RCC 7860 (cell line): ENCODE results near the gene C9.
"Not testable (repeated sequence)": the region's sequence is repeated elsewhere in the genome, so short reads cannot be mapped to it uniquely, and the experiment has no call there.

Source experiments
- DNase-seq: peaks from one replicate; pipeline ENCODE4 v3.0.0-alpha.2; 2015; ENCODE audit warnings: low spot score
- FAIRE-seq: peaks from 2 replicates; lab custom pipeline; 2012; peaks lifted over from hg19 to GRCh38; lab: Jason Lieb, UNC

Gene C9

DNA sequence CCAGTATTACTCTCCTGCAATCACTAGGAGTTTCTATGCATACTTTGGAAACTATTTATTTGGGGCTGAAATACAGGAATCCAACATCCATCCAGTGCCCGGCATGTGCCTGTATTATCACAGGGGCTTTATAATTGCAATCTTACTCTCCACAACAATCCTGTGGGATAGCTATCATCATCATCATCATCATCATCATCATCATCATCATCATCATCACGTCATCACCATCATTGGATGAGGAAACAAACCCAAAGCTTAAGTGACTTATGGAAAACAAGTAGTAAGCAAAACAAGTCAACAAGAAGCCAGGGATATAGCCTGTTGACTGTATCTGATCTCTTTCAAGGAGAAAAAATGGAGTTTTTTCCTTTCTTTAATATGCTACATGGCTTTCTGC, 97.1 kb downstream of the C9 start:
- DNase-seq (no peak), FAIRE-seq (no peak)

- DNase-seq = peak; percentile 58
- peak; percentile 44 for FAIRE-seq
These were observed 97.9 kb downstream of the C9 start for GRCh38 chr5:39266442-39266841.

- no peak for DNase-seq
- FAIRE-seq = no peak
These were observed 99.8 kb downstream of the C9 start for GRCh38 chr5:39264528-39264927.

DNA sequence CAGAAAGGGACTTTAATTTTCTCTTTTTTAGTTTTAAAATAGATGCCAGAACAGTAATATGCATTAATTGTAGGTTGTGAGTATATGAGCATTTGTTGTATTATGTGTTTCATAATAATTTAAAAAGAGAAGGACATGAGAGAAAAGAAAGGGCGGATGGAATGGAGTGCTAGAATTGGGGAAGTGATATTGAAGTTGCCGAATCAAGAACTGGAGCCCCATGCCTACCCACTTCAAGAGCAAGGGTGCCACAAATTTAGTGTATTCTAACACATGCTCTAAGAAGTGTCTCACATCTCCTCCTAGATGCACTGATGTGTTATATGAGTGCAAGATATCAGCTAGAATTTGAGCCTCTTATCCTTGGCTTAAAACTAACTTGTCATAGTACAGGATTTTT, 101.3 kb downstream of the C9 start:
- FAIRE-seq = no peak
- DNase-seq = no peak

GRCh38 chr5:39260095-39260494, 104.2 kb downstream of the C9 start:
- no peak for FAIRE-seq
- no peak for DNase-seq

- DNase-seq = no peak
- no peak for FAIRE-seq
These were observed 106.7 kb downstream of the C9 start for GRCh38 chr5:39257554-39257953.

- DNase-seq = peak; percentile 81
- peak; percentile 85 for FAIRE-seq
These were observed 107.6 kb downstream of the C9 start for GRCh38 chr5:39256477-39257235.

DNA sequence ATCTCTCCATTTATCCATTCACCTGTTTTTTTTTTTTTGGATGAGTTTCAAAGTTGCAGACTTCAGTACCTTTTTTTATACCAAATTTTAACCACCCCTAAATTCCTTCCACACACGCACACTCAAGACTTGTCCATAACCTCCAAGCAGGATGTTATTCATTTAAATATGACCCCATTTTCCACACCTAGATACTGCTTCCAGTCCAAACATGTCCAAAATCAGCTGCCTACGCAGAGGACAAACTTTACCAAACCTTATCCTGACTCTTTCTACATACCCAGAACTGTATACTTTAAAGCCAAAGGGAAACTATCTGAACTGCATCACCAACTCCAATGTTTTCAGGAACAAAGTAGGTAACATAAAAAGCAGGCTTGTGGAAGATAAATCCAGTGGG, 108.9 kb downstream of the C9 start:
- FAIRE-seq (no peak), DNase-seq (no peak)

DNA sequence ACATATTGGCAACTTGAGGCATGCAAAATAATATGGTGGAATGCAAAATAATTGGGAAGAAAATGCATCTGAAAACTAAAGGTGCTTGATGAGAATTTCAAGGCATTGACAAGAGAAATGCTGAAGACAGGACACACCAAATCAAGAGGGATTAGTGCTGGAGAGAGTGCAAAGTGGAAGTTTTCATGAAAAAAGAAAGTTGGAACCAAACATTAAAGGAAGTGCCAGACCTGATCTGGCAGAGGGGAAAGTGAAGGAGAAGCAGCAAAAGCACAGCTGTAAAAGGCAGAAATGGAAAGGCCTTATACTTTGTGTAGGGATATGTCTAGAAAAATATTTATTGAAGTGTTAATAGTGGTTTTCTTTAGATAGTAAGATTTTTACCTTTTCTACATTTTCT, 109.6 kb downstream of the C9 start:
- FAIRE-seq (no peak), DNase-seq (no peak)

DNA sequence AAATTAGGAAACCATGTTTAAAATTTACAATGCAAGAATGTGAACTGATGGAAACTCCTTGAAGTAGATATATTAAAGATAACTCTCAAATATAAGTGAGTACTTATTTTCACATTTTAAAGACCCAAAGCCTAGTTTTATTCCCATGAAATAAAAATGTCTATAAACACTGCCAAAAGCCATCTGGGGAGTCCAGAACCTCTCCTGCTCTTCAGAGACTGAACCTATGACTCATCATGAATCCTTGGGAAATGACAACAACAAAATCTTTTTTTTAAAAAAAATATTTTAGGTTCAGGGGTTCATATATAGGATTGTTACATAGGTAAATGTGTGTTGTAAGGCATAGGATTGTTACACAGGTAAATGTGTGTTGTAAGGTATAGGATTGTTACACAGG, 111.1 kb downstream of the C9 start:
- DNase-seq (no peak), FAIRE-seq (peak; percentile 69)

DNA sequence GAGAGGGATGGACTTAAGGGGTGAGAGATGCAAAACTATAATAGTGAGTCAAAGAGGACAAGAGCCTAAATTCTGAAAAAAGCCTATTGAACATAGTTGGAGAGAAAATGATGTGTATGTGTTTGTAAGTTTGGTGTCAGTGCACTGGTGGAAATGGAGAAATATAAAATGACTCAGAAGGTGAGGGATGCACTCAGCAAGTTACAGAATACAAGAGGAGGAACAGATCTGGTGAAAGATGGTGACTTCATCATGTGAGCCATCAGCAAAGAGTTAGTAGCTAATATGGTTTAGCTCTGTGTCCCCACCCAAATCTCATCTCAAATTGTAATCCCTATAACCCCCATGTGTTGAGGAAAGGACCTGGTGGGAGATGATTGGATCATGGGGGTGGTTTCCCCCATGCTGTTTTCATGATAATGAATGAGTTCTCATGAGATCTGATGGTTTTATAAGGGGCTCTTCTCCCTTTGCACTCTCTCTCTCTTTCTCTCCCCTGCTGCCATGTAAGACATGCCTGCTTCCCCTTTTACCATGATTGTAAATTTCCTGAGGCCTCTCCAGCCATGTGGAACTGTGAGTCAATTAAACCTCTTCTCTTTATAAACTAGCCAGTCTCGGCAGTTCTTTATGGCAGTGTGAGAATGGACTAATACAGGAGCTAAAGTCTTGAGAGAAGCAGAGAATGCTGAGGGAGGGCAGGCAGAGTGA, 114.6 kb downstream of the C9 start:
- no peak for DNase-seq
- no peak for FAIRE-seq

- DNase-seq = no peak
- no peak for FAIRE-seq
These were observed 115.2 kb downstream of the C9 start for GRCh38 chr5:39249069-39249468.

DNA sequence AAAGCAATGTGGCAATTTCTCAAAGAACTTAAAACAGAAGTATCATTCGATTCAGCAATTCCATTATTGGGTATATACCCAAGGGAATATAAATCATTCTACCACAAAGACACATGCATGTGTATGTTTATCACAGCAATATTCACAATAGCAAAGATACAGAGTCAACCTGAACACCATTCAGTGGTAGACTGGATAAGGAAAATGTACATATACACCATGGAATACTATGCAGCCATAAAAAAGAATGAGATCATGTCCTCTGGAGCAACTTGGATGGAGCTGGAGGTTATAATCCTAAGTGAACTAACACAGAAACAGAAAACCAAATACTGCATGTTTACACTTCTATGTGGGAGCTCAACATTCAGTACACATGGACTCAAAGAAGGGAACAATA, 123.5 kb downstream of the C9 start:
- DNase-seq (no peak), FAIRE-seq (no peak)

DNA sequence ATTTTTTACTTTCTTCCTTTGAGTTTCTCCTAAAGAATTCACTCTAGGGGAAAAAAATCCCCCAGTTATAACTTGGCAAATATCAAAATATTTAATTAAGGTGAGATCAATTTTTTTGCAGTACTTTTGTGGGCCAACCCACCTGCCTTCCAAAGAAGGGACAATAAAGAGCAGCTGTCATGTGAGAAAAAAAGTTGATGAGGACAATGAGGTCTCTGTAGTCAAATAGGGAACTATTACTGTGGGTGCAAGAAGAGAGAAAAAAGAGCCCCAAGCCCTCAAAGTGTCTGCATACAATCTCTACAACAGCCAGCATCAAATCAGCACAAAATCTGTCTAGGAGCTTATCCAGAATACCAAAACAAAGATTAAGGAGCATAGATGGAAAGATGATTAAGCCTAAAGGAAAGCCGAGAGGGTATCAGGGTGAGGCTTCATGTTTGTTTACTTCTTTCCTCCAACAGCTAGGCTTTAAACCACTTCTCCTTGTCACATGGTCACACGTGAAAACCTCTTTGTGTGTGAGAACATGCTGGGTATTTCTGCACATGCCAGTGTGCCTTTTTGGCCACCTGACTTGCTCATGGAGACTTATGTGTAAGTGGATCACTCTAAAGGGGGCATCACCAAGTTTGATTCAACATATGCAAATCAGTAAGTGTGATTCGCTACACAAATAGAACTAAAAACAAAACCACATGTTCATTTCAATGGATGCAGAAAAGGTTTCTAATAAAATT, 125.8 kb downstream of the C9 start:
- no peak for DNase-seq
- no peak for FAIRE-seq

- no peak for FAIRE-seq
These were observed 127.6 kb downstream of the C9 start for GRCh38 chr5:39236718-39237117.

GRCh38 chr5:39235648-39236047, 128.6 kb downstream of the C9 start:
- DNase-seq (no peak), FAIRE-seq (no peak)

More at GRCh38 chr5:39236718-39237117, 127.6 kb downstream of the C9 start:
- DNase-seq = no peak

GRCh38 chr5:39234494-39234893, 129.8 kb downstream of the C9 start:
- FAIRE-seq, DNase-seq: not testable (repeated sequence)
